IPS DF 19.7 (cell line): ENCODE results near the gene GABRB2.

Experiments used
- DNase-seq: peaks from one replicate; pipeline ENCODE4 v3.0.0-alpha.2; 2013; ENCODE audit warnings: low read depth, low spot score

GABRB2 gene

GRCh38 chr5:161387121-161387520, 159.4 kb downstream of the GABRB2 start:
- DNase-seq: no peak

DNA sequence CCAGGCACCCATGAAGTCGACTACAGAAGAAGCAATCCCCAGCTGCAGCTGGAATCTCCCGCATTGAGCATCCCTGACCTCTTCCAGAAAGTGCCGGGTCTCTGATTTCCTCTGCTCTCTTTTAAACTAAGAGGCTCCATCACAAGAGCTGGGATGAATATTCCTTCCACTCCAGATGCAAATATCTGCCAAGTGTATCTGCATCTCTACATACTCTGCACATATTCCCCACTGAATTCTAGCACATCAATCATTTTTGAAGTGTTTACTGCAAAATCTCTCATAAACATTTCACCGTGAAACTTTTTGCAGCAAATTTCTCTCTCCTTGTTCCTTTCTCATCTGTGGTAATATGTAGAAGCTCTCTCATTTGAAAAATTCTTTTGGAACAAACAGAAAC, 161.5 kb downstream of the GABRB2 start:
- no peak for DNase-seq

GRCh38 chr5:161382685-161383084, 163.8 kb downstream of the GABRB2 start:
- DNase-seq: no peak

GRCh38 chr5:161380486-161380885, 166.0 kb downstream of the GABRB2 start:
- DNase-seq: no peak

DNA sequence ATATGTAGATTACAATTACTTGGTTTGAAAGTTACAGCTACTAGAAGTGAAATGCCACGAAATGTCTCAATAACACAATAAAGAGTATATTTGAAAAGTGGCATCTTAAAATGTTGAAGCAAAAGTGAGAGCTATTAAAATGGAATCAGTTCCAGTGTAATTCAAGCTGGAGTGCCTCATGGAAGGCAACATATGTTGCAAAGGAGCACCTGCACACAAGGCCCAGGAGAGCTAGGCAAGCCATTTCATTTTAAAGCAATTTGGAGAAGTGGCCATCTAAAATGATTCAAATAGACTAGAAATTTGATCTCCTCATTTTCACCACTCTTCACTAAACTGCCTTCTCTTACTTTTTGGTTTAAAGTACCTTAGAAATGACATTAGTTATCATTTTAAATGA, 167.8 kb downstream of the GABRB2 start:
- DNase-seq: no peak

GRCh38 chr5:161376034-161376433, 170.5 kb downstream of the GABRB2 start:
- no peak for DNase-seq

DNA sequence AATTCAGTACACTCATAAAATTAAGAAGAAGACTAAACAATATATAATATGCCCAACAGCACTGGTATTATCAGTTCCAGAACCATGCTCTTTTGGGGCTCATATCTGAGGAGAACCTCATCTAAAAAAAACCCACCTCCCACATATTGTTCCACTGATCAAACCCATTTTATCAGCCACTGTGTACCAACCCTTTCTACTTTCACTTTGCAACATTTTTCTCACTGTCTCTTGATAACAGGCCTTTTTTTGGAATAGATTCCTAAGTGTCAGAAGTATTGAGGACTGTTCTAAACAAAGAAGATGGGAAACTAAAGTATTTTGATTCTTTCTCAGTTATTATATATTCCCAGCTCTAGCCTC, 173.2 kb downstream of the GABRB2 start:
- DNase-seq: no peak

DNA sequence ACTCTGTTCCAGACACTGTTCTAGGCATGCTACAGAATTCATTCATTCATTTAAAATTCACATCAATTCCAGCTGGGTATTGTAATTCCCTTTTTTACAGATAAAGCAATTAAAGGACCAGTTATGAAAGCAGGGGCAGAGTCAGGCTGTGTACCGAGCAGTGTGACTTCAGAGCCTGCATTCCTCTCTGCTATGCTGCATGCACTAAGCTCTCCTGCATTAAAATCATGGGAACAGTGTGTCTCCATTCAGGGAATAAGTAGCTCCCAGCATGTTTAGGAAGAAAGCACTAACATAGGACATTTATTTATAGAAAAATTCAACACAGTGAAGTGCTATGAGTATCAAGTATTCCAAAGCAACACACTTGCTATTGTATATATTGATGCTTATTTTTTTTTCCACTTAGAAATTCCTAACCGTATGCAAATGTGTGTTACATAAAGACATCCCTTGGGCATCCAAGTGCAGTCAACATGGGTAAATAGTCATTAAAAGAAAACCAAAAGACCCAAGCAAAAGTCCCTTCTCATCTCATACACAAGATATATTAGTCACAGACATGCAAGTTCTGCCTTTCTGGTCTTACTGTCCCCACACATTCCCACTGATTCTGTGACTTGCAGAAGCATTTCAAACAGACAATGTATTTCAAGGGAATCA, 173.7 kb downstream of the GABRB2 start:
- DNase-seq: no peak

GRCh38 chr5:161369022-161369421, 177.5 kb downstream of the GABRB2 start:
- no peak for DNase-seq

DNA sequence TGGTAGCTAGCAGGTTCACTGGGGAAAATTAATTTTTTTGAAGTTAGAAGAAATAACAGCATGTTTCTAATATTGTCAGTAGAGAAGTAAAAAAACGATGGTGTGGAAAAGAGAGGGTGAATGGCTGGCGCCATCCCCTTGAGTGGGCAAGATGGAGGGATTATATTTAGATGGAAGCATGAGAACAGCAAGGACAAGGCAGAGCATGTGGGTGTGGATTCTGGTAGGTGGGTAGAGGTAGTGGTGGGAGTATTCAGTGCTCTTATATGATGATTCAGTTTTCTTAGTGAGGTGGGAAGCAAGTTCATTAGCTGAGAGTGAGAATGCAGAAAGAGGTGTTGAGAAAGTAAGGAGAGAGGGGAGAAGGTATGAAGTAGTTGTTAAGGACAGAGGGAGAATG, 188.1 kb downstream of the GABRB2 start:
- no peak for DNase-seq

- no peak for DNase-seq
These were observed 202.3 kb downstream of the GABRB2 start for GRCh38 chr5:161344234-161344633.

GRCh38 chr5:161342886-161343285, 203.6 kb downstream of the GABRB2 start:
- DNase-seq: no peak

- DNase-seq: no peak
These were observed 206.5 kb downstream of the GABRB2 start for GRCh38 chr5:161340012-161340411.

DNA sequence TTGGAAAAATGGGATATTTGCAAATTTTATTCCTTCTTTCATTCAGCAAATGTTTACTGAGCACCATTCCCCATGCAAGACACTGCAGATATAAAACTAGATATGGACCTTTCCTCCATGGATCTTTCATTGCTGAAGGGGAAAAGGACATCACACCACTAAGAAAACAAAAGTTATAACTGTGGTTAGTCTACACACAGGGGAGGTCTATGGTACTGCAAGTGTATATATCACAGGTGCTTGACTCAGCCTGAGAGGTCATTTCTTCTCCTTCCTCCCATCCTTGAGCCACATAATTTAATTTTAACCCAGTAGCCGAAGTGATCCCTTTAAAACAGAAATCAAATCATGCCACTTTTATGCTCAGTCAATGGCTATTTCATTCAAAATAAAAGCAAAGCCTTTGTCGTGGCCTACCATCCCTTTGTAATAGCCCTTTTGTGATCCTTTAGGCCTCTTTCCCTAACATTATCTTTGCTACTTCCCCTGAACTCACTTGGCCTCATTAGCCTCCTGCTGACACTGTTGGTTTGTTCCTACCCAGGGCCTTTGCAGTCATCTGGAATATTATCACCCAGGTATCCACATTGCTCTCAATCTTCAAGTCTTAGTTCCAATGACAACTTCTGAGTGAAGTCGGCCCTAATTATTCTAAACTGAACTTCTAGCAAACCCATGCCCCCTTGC, 213.2 kb downstream of the GABRB2 start:
- no peak for DNase-seq

DNA sequence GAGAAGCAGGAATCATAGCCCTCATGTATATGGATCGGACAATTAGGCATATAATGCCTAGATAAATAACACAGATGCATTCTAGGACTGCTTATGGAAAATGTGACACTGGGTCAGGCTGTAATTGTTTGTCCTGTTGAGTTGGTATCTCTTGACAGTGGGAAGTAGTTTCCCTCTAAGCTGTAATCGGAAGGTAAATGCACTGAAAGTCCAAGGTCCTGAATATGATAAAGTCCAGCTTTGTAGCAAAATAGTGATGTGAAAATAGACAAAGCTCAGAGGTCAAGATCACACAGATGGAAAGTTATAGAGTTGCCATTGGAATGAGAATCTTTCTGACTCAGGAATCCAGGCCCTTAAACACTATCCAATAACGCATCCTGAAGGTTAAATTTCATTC, 214.2 kb downstream of the GABRB2 start:
- no peak for DNase-seq

- DNase-seq: no peak
These were observed 232.5 kb downstream of the GABRB2 start for GRCh38 chr5:161314033-161314432.

- no peak for DNase-seq
These were observed 233.6 kb downstream of the GABRB2 start for GRCh38 chr5:161312882-161313281.

DNA sequence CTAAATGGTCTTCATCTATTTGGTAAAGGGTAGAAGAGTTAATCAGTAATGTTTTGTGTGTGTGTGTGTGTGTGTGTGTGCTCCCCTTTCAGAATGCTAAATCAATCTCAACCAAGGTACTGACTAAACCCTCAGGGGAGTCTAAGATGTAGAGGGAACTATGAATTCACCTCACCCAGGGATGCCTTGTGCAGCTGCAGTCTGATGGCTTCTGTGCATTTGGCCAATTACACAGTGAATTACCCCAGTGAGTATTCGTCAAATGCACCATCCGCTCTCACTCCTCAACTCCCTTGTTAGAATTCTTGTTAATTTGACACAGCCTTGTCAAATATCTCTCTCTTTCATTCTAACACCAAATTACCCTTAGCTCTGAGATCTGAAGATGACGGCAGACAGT, 234.6 kb downstream of the GABRB2 start:
- no peak for DNase-seq

DNA sequence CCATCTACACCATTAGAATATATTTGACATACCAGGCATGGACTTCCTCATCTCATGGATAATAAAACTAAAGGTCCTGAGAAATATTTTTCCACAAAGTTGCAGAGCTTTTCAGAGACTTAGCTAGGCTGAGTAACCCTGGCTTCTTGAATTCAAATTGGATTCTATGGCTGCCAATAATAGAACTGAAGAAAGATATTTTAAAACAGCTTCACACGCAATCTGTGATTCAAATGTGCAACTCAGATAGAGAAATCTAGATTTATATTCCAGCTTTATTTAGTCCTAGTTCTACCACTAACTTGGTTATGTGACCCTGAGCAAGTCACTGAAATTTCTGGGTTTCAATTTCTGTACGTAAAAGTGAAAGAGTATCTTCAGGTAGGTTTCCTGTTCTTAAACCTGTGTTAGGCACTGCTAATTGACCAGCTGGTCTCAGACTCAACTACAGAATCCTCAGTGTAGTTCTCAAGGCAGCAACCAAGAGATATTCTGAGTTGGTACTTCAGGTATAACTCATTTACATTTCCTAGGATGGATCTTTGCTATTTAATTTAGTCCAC, 235.3 kb downstream of the GABRB2 start:
- DNase-seq: no peak

DNA sequence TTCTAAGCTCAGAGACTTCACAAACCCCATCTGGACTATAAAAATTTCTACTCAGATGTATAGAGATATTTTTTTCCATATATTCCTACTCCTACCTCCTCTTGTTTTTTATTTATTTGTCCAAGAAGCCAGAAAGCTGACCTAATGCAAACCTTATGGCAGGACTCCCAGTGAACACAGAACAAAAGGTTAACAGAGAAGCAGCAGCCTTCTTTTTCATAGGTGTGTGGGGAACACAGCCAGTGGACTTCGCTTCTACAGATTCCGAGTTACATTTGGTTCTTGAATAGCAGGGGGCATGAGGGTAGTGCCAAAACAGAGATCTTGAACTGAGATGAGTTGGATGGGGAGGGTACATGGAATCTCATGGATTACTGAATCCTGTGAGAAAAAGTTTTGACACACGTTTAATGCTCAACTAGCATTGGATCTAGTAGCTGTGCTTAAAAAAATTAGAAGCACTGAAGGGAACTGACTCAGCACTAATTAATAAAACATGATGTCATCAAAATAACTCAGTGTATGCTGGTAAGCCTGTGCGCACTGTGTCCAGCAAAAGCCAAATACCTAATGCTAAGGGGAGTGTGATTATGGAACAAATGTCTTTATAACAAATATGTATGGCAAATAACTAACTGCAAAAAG, 240.1 kb downstream of the GABRB2 start:
- no peak for DNase-seq

DNA sequence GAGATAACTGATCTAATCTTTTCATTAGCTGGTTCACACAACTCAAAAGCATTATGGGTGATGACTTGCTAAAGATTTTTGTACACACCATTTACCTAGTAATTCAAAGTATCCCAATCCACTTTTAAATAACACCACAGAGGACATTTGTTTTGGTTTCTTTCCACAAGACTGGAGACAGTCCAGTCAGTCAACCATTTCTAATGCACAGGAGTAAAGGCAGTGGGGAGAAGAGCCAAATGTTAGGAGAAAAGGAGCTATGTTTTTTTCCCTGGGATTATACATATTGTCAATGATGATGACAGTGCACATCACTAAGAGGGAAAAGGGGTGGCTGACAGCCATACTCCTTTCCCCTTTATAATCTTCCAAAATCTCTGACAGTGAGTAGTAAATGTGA, 240.9 kb downstream of the GABRB2 start:
- DNase-seq: no peak

GRCh38 chr5:161302559-161302958, 244.0 kb downstream of the GABRB2 start:
- no peak for DNase-seq

GRCh38 chr5:161301586-161301985, 244.9 kb downstream of the GABRB2 start:
- DNase-seq: no peak
